ENCODE data around the gene KCTD3.
A peak's percentile ranks its signal among the peaks of the same experiment; 100 is the strongest.

KCTD3 gene

GRCh38 chr1:215566556-215567490, at the start of gene KCTD3:
Gene KCTD3 (plus strand): TSS chr1:215567304. CDS start chr1:215567686, 382 bp downstream.
- DNase-seq (ENCODE audit: extremely low spot score), result peak; percentile 65
- CTCF ChIA-PET, result no interaction called here
- POLR2A ChIA-PET, result interaction anchor here (0.6 to 1.7 kb wide), 5 partner anchors 9 to 39 kb away, joined by 3 to 11 read pairs (median 6); no protein-coding TSS in a partner anchor
- TF ChIP-seq TARDBP (IDR thresholded peaks at IDR 0.05), result peak; percentile 60; the same call in 1 of the 2 replicates
- TF ChIP-seq L3MBTL2 (conservative IDR thresholded peaks at IDR 0.05), result peak; percentile 53; the same call in 1 of the 2 replicates
- TF ChIP-seq FOXK2 (IDR thresholded peaks at IDR 0.05), result peak; percentile 72; the same call in 1 of the 2 replicates
- no peak; the same call in 1 of the 2 replicates for TF ChIP-seq ELF4 (IDR thresholded peaks at IDR 0.05)
- no peak for TF ChIP-seq HDGF (IDR thresholded peaks at IDR 0.05; ENCODE audit: borderline replicate concordance)

- ChIA-PET CTCF (no interaction called here), POLR2A (no interaction called here)
- DNase-seq (ENCODE audit: extremely low spot score), result no peak
- TF ChIP-seq FOXM1 (IDR thresholded peaks at IDR 0.05; ENCODE audit: borderline replicate concordance) (no peak), TARDBP (IDR thresholded peaks at IDR 0.05) (no peak), ELF4 (IDR thresholded peaks at IDR 0.05) (no peak), ARNT (IDR thresholded peaks at IDR 0.05) (no peak), SP1 (IDR thresholded peaks at IDR 0.05) (no peak), FOXK2 (IDR thresholded peaks at IDR 0.05) (no peak), SUZ12 (IDR thresholded peaks at IDR 0.05) (no peak), LEF1 (IDR thresholded peaks at IDR 0.05; ENCODE audit: borderline replicate concordance) (no peak), L3MBTL2 (conservative IDR thresholded peaks at IDR 0.05) (no peak), CTBP1 (IDR thresholded peaks at IDR 0.05; ENCODE audit: borderline replicate concordance) (no peak), ZNF384 (IDR thresholded peaks at IDR 0.05) (no peak), HDGF (IDR thresholded peaks at IDR 0.05; ENCODE audit: borderline replicate concordance) (no peak)
- TF ChIP-seq, protein P1, sequence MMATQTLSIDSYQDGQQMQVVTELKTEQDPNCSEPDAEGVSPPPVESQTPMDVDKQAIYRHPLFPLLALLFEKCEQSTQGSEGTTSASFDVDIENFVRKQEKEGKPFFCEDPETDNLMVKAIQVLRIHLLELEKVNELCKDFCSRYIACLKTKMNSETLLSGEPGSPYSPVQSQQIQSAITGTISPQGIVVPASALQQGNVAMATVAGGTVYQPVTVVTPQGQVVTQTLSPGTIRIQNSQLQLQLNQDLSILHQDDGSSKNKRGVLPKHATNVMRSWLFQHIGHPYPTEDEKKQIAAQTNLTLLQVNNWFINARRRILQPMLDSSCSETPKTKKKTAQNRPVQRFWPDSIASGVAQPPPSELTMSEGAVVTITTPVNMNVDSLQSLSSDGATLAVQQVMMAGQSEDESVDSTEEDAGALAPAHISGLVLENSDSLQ (IDR thresholded peaks at IDR 0.05), result no peak
Observed at GRCh38 chr1:215517441-215517891, 49.6 kb upstream of the KCTD3 start.

- no peak for DNase-seq (ENCODE audit: extremely low spot score)
- no peak for TF ChIP-seq TARDBP (IDR thresholded peaks at IDR 0.05)
- TF ChIP-seq ZNF384 (IDR thresholded peaks at IDR 0.05), result no peak
- TF ChIP-seq L3MBTL2 (conservative IDR thresholded peaks at IDR 0.05), result no peak
- no peak for TF ChIP-seq FOXM1 (IDR thresholded peaks at IDR 0.05; ENCODE audit: borderline replicate concordance)
- no peak for TF ChIP-seq LEF1 (IDR thresholded peaks at IDR 0.05; ENCODE audit: borderline replicate concordance)
- no peak for TF ChIP-seq CTBP1 (IDR thresholded peaks at IDR 0.05; ENCODE audit: borderline replicate concordance)
- CTCF ChIA-PET, result no interaction called here
- POLR2A ChIA-PET, result no interaction called here
Observed at GRCh38 chr1:215518594-215518993, 48.5 kb upstream of the KCTD3 start.

GRCh38 chr1:215521279-215521678, 45.8 kb upstream of the KCTD3 start:
- ChIA-PET POLR2A (no interaction called here), CTCF (no interaction called here)
- DNase-seq (ENCODE audit: extremely low spot score), result no peak
- TF ChIP-seq LEF1 (IDR thresholded peaks at IDR 0.05; ENCODE audit: borderline replicate concordance), result no peak

DNA sequence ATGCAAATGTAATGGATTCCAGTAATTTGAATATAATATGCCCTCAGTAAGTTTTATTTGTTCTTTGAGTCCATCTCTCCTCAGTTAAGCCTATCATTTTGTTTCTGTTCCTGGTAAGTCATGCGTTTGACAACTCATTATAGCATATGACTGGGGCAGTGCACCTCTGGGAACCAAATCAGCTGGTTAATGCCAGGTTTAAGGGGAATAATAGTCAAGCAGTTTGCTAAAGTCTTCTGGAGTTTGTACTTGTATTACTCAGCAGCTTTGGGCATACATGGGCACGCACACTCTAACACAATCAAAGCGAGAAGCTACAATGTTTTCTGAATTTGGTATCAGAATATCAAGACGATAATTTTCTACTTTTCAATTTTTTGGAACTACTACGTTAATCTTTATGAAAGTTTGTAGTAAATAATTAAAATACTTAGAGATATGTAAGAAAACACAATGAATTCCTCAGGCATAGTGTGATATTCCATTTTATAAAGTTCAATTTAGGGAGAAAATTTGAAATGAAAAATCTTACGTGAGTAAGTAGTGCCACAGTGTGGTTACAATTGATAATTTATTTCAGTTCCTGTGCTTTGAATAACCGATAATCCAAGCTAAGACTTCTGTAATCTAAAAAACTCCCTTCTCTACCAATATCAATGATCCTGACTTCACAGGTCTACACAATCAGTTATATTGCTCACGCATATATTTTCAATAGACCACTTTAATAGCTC, 43.8 kb upstream of the KCTD3 start:
- POLR2A ChIA-PET, result no interaction called here
- DNase-seq (ENCODE audit: extremely low spot score), result no peak
- no peak for TF ChIP-seq CTBP1 (IDR thresholded peaks at IDR 0.05; ENCODE audit: borderline replicate concordance)
- no peak for TF ChIP-seq FOXA1 (IDR thresholded peaks at IDR 0.05)
- CTCF ChIA-PET, result no interaction called here

GRCh38 chr1:215523906-215524305, 43.2 kb upstream of the KCTD3 start:
- CTCF ChIA-PET, result no interaction called here

DNA sequence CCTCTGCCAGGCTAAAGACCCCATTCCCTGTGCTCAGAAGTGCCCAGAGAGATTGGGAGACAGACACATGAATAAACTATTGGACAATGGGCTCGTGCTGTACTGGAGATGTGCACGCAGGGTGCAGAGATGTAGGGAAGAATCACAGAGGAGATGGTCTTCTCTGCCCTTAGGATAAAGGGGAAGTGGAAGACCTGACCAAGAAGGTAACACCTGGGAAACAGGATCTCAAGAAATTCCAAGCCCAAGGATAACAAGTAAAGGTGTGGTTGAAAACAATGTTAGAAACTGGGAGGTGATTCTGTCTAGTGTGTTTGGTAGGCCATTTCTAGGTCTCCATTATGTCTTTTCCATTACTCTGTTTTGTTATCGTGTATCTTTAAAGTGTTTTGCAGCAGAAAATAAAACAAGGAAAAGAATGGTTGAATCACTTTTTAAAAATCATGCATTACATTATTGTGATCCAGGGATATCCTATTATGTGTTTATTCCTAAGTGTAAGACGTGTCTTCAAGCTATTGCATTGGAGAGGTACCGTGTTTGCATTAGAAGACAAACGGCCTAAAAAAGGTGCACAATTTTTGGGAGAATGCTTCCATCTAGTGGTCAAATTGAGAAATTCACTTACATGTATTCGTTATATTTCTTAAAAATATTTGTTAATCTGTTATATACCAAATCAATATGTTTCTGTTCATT, 40.8 kb upstream of the KCTD3 start:
- ChIA-PET POLR2A (no interaction called here), CTCF (interaction anchor here (0.5 kb wide), 1 partner anchor 1190 kb away, joined by 3 read pairs; no protein-coding TSS in a partner anchor)
- TF ChIP-seq LEF1 (IDR thresholded peaks at IDR 0.05; ENCODE audit: borderline replicate concordance) (no peak), FOXM1 (IDR thresholded peaks at IDR 0.05; ENCODE audit: borderline replicate concordance) (no peak), SP1 (IDR thresholded peaks at IDR 0.05) (no peak), ELF4 (IDR thresholded peaks at IDR 0.05) (no peak), ARNT (IDR thresholded peaks at IDR 0.05) (no peak), HDGF (IDR thresholded peaks at IDR 0.05; ENCODE audit: borderline replicate concordance) (no peak), NFRKB (IDR thresholded peaks at IDR 0.05) (no peak)
- DNase-seq (ENCODE audit: extremely low spot score), result peak; percentile 39

More at GRCh38 chr1:215523906-215524305, 43.2 kb upstream of the KCTD3 start:
- POLR2A ChIA-PET, result no interaction called here
- no peak for DNase-seq (ENCODE audit: extremely low spot score)
- TF ChIP-seq ZNF384 (IDR thresholded peaks at IDR 0.05) (no peak), BHLHE40 (IDR thresholded peaks at IDR 0.05; ENCODE audit: borderline replicate concordance) (no peak), HDGF (IDR thresholded peaks at IDR 0.05; ENCODE audit: borderline replicate concordance) (no peak), L3MBTL2 (conservative IDR thresholded peaks at IDR 0.05) (no peak), LEF1 (IDR thresholded peaks at IDR 0.05; ENCODE audit: borderline replicate concordance) (no peak), FOXK2 (IDR thresholded peaks at IDR 0.05) (no peak), NFRKB (IDR thresholded peaks at IDR 0.05) (no peak), SUZ12 (IDR thresholded peaks at IDR 0.05) (no peak), CTBP1 (IDR thresholded peaks at IDR 0.05; ENCODE audit: borderline replicate concordance) (no peak)
